GM12878 (cell line): ENCODE measurements around the gene NXN. TPM values are rescaled to one million over a fixed set of nuclear protein-coding genes. Genes with fewer than 3 reads are reported as not detected.

Source experiments
- ATAC-seq: fragments of 200-7000 bp; cut with Tn5 transposase; 3 replicates; pipeline ENCODE4 v1.9.1; 2020; ENCODE audit warnings: mild to moderate bottlenecking, moderate library complexity
- BruUV-seq: library from RNA; stranded (reverse); fragments of 400-500 nt; replicated peaks from 2 replicates; lab custom pipeline; 2021; lab: Mats Ljungman, UMichigan
- CTCF ChIA-PET: fragments of 300-600 bp; sonication (Branson Sonifier 250); formaldehyde crosslinking; extraction: SDS; loops from one replicate; lab custom pipeline; 2021; ENCODE audit warnings: inconsistent platforms; lab: Yijun Ruan, JAX
- POLR2A ChIA-PET: fragments of 350-600 bp; formaldehyde crosslinking; extraction: SDS; loops from one replicate; lab custom pipeline; 2021; ENCODE audit warnings: inconsistent platforms; lab: Charles Lee
- RAD21 ChIA-PET: fragments of 300-600 bp; sonication (Branson Sonifier 250); formaldehyde crosslinking; loops from one replicate; lab custom pipeline; 2023; ENCODE audit warnings: antibody characterized with exemption; ENCODE audit not compliant: unreplicated experiment; lab: Charles Lee
- SMC1A ChIA-PET: fragments of 300-600 bp; sonication (Branson Sonifier 250); formaldehyde crosslinking; loops from one replicate; lab custom pipeline; 2023; ENCODE audit not compliant: unreplicated experiment, uncharacterized antibody; lab: Charles Lee
- DNase-seq: peaks from one replicate; pipeline ENCODE4 v3.0.0-alpha.2; 2011; ENCODE audit warnings: low read depth, low spot score
- FAIRE-seq: peaks from 3 replicates; lab custom pipeline; 2011; peaks lifted over from hg19 to GRCh38; lab: Jason Lieb, UNC
- H2AFZ ChIP-seq: 2 replicates; pipeline ENCODE4 v1.6.0; 2011; ENCODE audit warnings: low read depth, low read length, control low read depth; ENCODE audit not compliant: control insufficient read depth
- H3K27ac ChIP-seq: 2 replicates; pipeline ENCODE4 v1.5.1; 2011; ENCODE audit warnings: control low read depth; ENCODE audit not compliant: control insufficient read depth, insufficient read depth
- H3K27me3 ChIP-seq, 2 experiments: replicated peaks in 1 of 2; 2 replicates each; pipeline versions ENCODE4 v1.6.0 to v1.6.1; 2011; ENCODE audit warnings: low read length in 1 of 2; ENCODE audit not compliant: control insufficient read depth in 2 of 2, insufficient read depth in 2 of 2
- H3K36me3 ChIP-seq, 2 experiments: 2 replicates each; pipeline ENCODE4 v1.5.1; 2011; ENCODE audit warnings: low read length in 1 of 2; ENCODE audit not compliant: control insufficient read depth in 2 of 2, insufficient read depth in 2 of 2
- H3K4me1 ChIP-seq: 2 replicates; pipeline ENCODE4 v1.6.1; 2011; ENCODE audit warnings: mild to moderate bottlenecking, low read length, moderate library complexity, mixed read lengths; ENCODE audit not compliant: control insufficient read depth, insufficient read depth
- H3K4me2 ChIP-seq: 2 replicates; pipeline ENCODE4 v1.6.0; 2011; ENCODE audit warnings: control low read depth; ENCODE audit not compliant: control insufficient read depth, insufficient read depth
- H3K4me3 ChIP-seq: fragments of 200-600 bp; sonication (generic); 2 replicates; pipeline ENCODE4 v1.5.1; 2016
- H3K79me2 ChIP-seq: 2 replicates; pipeline ENCODE4 v1.6.0; 2011; ENCODE audit warnings: low read length; ENCODE audit not compliant: control insufficient read depth, insufficient read depth
- H3K9ac ChIP-seq: 2 replicates; pipeline ENCODE4 v1.8.0; 2011; ENCODE audit warnings: low read length, control low read depth, mixed read lengths; ENCODE audit not compliant: control insufficient read depth, insufficient read depth
- H3K9me3 ChIP-seq: replicated peaks from 3 replicates; pipeline ENCODE4 v1.5.1; 2011; ENCODE audit warnings: mild to moderate bottlenecking, low read length; ENCODE audit not compliant: control insufficient read depth, insufficient read depth
- H4K20me1 ChIP-seq: 2 replicates; pipeline ENCODE4 v1.6.0; 2011; ENCODE audit not compliant: control insufficient read depth, insufficient read depth
- CBX3 ChIP-seq: fragments of 200-600 bp; sonication (generic); IDR thresholded peaks from 2 replicates; pipeline ENCODE4 v1.6.1; 2016; ENCODE audit warnings: low read depth, borderline replicate concordance
- CEBPB ChIP-seq, 2 experiments: fragments of 150-350 bp in 1 of 2; IDR thresholded peaks; 2 replicates each; pipeline ENCODE4 v1.6.1; 2012 to 2014; ENCODE audit warnings: low read depth in 2 of 2, low read length in 2 of 2, borderline replicate concordance in 1 of 2, inconsistent platforms in 1 of 2
- EZH2 ChIP-seq: IDR thresholded peaks from 2 replicates; pipeline ENCODE4 v1.6.1; 2012; ENCODE audit warnings: low read depth, mild to moderate bottlenecking, control low read depth, inconsistent platforms, low read length, borderline replicate concordance; ENCODE audit not compliant: control insufficient read depth
- KAT2A ChIP-seq: conservative IDR thresholded peaks from 2 replicates; pipeline ENCODE4 v1.6.1; 2011; ENCODE audit warnings: low read depth, low read length; ENCODE audit not compliant: control insufficient read depth
- MAX ChIP-seq: IDR thresholded peaks from 2 replicates; pipeline ENCODE4 v1.6.1; 2012; ENCODE audit warnings: low read depth, low read length, improper control_type of control experiment
- MEF2A ChIP-seq: IDR thresholded peaks from 2 replicates; pipeline ENCODE4 v1.6.1; 2011; ENCODE audit warnings: low read depth, mild to moderate bottlenecking, low read length, moderate library complexity; ENCODE audit not compliant: insufficient read depth
- REST ChIP-seq: IDR thresholded peaks from 2 replicates; pipeline ENCODE4 v1.6.1; 2012; ENCODE audit warnings: mild to moderate bottlenecking, low read depth, low read length
- RUNX3 ChIP-seq: IDR thresholded peaks from 2 replicates; pipeline ENCODE4 v1.6.1; 2012; ENCODE audit warnings: low read length, inconsistent platforms
- SKIL ChIP-seq: fragments of 450-650 bp; IDR thresholded peaks from 2 replicates; pipeline ENCODE4 v1.6.1; 2017; ENCODE audit warnings: mild to moderate bottlenecking, low read depth, inconsistent platforms; ENCODE audit not compliant: poor library complexity, severe bottlenecking
- TCF12 ChIP-seq: IDR thresholded peaks from 2 replicates; pipeline ENCODE4 v1.6.1; 2011; ENCODE audit warnings: low read depth, mild to moderate bottlenecking, low read length
- TCF3 ChIP-seq: IDR thresholded peaks from 2 replicates; pipeline ENCODE4 v1.6.1; 2012; ENCODE audit warnings: low read depth, mild to moderate bottlenecking, low read length, borderline replicate concordance; ENCODE audit not compliant: insufficient read depth
- TCF7 ChIP-seq: IDR thresholded peaks from 2 replicates; pipeline ENCODE4 v1.6.1; 2014; ENCODE audit warnings: antibody characterized with exemption, borderline replicate concordance
- ZNF384 ChIP-seq: IDR thresholded peaks from 2 replicates; pipeline ENCODE4 v1.6.1; 2012; ENCODE audit warnings: low read depth, mild to moderate bottlenecking, low read length, improper control_type of control experiment, borderline replicate concordance
- WGBS: methylation state at CpG from one replicate; pipeline ENCODE4 v1.1.6; 2016; ENCODE audit warnings: low lambda C conversion rate; ENCODE audit not compliant: insufficient replicate concordance, insufficient coverage; ENCODE audit errors: missing lambda C conversion rate; 5-methylcytosine and 5-hydroxymethylcytosine counted together
- in situ Hi-C: fragments of 300-500 bp; cut with MboI; formaldehyde crosslinking; loops from 9 replicates; pipeline ENCODE4 v1.14.3; 2018; ENCODE audit warnings: mixed read lengths
- intact Hi-C: fragments of 100-400 bp; cut with micrococcal nuclease; formaldehyde crosslinking; loops from one replicate; pipeline ENCODE4 v1.14.2; 2022; ENCODE audit not compliant: unreplicated experiment
- polyA plus RNA-seq, 11 experiments: library from polyadenylated mRNA; depleted of rRNA in 4 of 11; unstranded in 6 of 11; stranded (reverse) in 5 of 11; fragments of >200 nt; fragmentation: Nextera tagmentation in 4 of 11; fragmentation: Illumina TruSeq in 1 of 11; extraction: Ambion mirVana in 4 of 11; extraction: Trizol in 1 of 11; gene quantifications; 1 replicate in 1 of 11; 2 replicates in 10 of 11; pipeline versions ENCODE4 v1.2.1 to v1.2.3, GENCODE V29; 2011 to 2016; ENCODE audit warnings: inconsistent platforms in 2 of 11, missing spikeins in 2 of 11, low read depth in 1 of 11
- total RNA-seq, 4 experiments: library from RNA; depleted of rRNA in 3 of 4; stranded (reverse); fragments of >200 nt in 3 of 4; fragmentation: Illumina TruSeq in 1 of 4; extraction: Trizol in 1 of 4; gene quantifications; 2 replicates each; pipeline versions ENCODE4 v1.2.1 to v1.2.3, GENCODE V29; 2013 to 2021
- TF ChIP-seq, protein P1 (sequence below): fragments of 450-650 bp; IDR thresholded peaks from 2 replicates; pipeline ENCODE4 v1.6.1; 2017; ENCODE audit warnings: borderline replicate concordance
- TF ChIP-seq, protein P2 (sequence below): IDR thresholded peaks from 2 replicates; pipeline ENCODE4 v1.6.1; 2011; ENCODE audit warnings: borderline replicate concordance, low read depth, mild to moderate bottlenecking, moderate library complexity, low read length; ENCODE audit not compliant: insufficient read depth, poor library complexity, severe bottlenecking

Gene NXN
- total and polyA plus RNA-seq, 10 of the 15 experiments (the other 5 are each of a cell fraction or from before 2014, with no cell fraction given): 0.04 to 1.2 (median 0.30) TPM

DNA sequence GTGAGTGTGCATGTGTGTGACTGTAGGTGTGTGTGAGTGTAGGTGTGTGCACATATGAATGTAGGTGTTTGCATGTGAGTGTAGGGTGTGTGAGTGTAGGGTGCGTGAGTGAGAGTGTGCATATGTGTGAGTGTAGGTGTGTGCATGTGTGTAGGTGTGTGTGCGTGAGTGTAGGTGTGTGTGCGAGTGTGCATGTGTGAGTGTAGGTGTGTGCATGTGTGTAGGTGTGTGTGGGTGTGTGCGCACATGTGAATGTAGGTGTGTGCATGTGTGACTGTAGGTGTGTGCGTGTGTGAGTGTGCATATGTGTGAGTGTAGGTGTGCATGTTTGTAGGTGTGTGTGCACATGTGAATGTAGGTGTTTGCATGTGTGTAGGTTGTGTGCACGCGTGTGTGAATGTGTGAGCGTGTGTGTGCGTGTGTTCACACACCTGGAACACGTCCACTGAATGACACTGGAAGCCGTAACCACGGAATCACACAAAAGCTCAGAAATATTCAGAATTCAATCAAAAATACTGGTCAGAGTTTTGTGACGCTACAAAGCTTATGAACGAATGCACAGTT is 166.9 kb downstream of the NXN start:
- in situ Hi-C loops: no loop called here
- ATAC-seq (no peak), DNase-seq (no peak), FAIRE-seq (no peak)
- no peak overlapping the region for H2AFZ ChIP-seq
- intact Hi-C loops: no loop called here
- no peaks in the 10 kb centered on the region for H3K79me2 ChIP-seq
- H3K36me3 ChIP-seq: no peaks in the 10 kb centered on the region
- no peak overlapping the region for H3K9ac ChIP-seq
- H4K20me1 ChIP-seq: no peaks in the 10 kb centered on the region
- no peaks in the 10 kb centered on the region for H3K27me3 ChIP-seq
- H3K4me2 ChIP-seq: no peak overlapping the region
- ChIA-PET RAD21 (no interaction called here), SMC1A (no interaction called here), CTCF (no interaction called here), POLR2A (no interaction called here)
- 72% methylated on average over 14 of the region's 14 CpGs for WGBS
- no peak overlapping the region for H3K27ac ChIP-seq
- H3K4me3 ChIP-seq: no peak overlapping the region
- no peaks in the 10 kb centered on the region for H3K4me1 ChIP-seq
- BruUV-seq: no TSS peak
- no peaks in the 10 kb centered on the region for H3K9me3 ChIP-seq
- no peak for TF ChIP-seq KAT2A
- no peak for TF ChIP-seq TCF7
- no peak for TF ChIP-seq CEBPB (IDR thresholded peaks at IDR 0.05; ENCODE audit: borderline replicate concordance in 1 of 2, low read depth in 2 of 2, low read length in 2 of 2)
- no peak for TF ChIP-seq MAX
- no peak for TF ChIP-seq MEF2A
- TF ChIP-seq TCF3: 0 out of 2 replicates have a peak, but pooled peaks have one; percentile 12
- TF ChIP-seq TCF12: no peak
- no peak for TF ChIP-seq EZH2
- TF ChIP-seq REST: no peak
- TF ChIP-seq, protein P1, sequence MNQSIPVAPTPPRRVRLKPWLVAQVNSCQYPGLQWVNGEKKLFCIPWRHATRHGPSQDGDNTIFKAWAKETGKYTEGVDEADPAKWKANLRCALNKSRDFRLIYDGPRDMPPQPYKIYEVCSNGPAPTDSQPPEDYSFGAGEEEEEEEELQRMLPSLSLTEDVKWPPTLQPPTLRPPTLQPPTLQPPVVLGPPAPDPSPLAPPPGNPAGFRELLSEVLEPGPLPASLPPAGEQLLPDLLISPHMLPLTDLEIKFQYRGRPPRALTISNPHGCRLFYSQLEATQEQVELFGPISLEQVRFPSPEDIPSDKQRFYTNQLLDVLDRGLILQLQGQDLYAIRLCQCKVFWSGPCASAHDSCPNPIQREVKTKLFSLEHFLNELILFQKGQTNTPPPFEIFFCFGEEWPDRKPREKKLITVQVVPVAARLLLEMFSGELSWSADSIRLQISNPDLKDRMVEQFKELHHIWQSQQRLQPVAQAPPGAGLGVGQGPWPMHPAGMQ: no peak
- TF ChIP-seq CBX3: no peak
- no peak for TF ChIP-seq SKIL
- no peak for TF ChIP-seq RUNX3
- TF ChIP-seq ZNF384: no peak
- TF ChIP-seq, protein P2, sequence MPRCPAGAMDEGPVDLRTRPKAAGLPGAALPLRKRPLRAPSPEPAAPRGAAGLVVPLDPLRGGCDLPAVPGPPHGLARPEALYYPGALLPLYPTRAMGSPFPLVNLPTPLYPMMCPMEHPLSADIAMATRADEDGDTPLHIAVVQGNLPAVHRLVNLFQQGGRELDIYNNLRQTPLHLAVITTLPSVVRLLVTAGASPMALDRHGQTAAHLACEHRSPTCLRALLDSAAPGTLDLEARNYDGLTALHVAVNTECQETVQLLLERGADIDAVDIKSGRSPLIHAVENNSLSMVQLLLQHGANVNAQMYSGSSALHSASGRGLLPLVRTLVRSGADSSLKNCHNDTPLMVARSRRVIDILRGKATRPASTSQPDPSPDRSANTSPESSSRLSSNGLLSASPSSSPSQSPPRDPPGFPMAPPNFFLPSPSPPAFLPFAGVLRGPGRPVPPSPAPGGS: peak; percentile 89
